ENCODE results near the gene CYRIA. TPM values are rescaled to one million over a fixed set of nuclear protein-coding genes. Genes with fewer than 3 reads are reported as not detected.

Gene CYRIA
- total RNA-seq, 2 experiments from 2014 or later, result 1.3 TPM

- ChIA-PET CTCF (no interaction called here), POLR2A (no interaction called here)
- no peaks in the 10 kb centered on the region for H3K4me1 Mint-ChIP-seq (ENCODE audit: low read depth)
- Histone ChIP-seq H3K4me3 (ENCODE audit: low read length) (no peak overlapping the region), H3K36me3 (ENCODE audit: insufficient read depth, low read length) (no peaks in the 10 kb centered on the region), H3K27ac (ENCODE audit: low read depth in 1 of 2, low read length in 2 of 2) (no peak overlapping the region), H3K27me3 (ENCODE audit: control insufficient read depth in 1 of 2, insufficient read depth in 2 of 2, low read length in 2 of 2) (no peaks in the 10 kb centered on the region), H3K9me3 (ENCODE audit: control insufficient read depth in 1 of 2, insufficient read depth in 1 of 2, low read length in 2 of 2) (peaks cover 0 to 7% of the 10 kb centered on the region in 2 experiments), H3K4me1 (ENCODE audit: insufficient read depth, low read length) (no peaks in the 10 kb centered on the region)
- intact Hi-C loops (cut with DNase I, micrococcal nuclease), result no loop called here
- no peak overlapping the region for H3K27ac Mint-ChIP-seq
- DNase-seq (no peak), ATAC-seq (ENCODE audit: poor library complexity) (no peak)
- no peaks in the 10 kb centered on the region for H3K36me3 Mint-ChIP-seq (ENCODE audit: low read depth)
- TF ChIP-seq CTCF (IDR thresholded peaks at IDR 0.05), result no peak
- no peak overlapping the region for H3K4me3 Mint-ChIP-seq
- H3K9me3 Mint-ChIP-seq, result peaks cover 4% of the 10 kb centered on the region
- peaks cover 19% of the 10 kb centered on the region for H3K27me3 Mint-ChIP-seq
Observed at GRCh38 chr2:16677875-16678274, 12.2 kb upstream of the CYRIA start.

- intact Hi-C loops (cut with DNase I, micrococcal nuclease), result no loop called here
- ATAC-seq (ENCODE audit: poor library complexity) (no peak), DNase-seq (no peak)
- H3K36me3 ChIP-seq (ENCODE audit: insufficient read depth, low read length), result no peaks in the 10 kb centered on the region
- CTCF ChIA-PET, result no interaction called here
- Mint-ChIP-seq H3K4me1 (ENCODE audit: low read depth) (no peaks in the 10 kb centered on the region), H3K36me3 (ENCODE audit: low read depth) (no peaks in the 10 kb centered on the region), H3K4me3 (no peak overlapping the region), H3K27me3 (peaks cover 9% of the 10 kb centered on the region), H3K9me3 (peaks cover 4% of the 10 kb centered on the region), H3K27ac (no peak overlapping the region)
- no peak for TF ChIP-seq CTCF (IDR thresholded peaks at IDR 0.05)
- H3K4me3 ChIP-seq (ENCODE audit: low read length), result no peak overlapping the region
- no peaks in the 10 kb centered on the region for H3K4me1 ChIP-seq (ENCODE audit: insufficient read depth, low read length)
- no peak overlapping the region for H3K27ac ChIP-seq (ENCODE audit: low read depth in 1 of 2, low read length in 2 of 2)
- POLR2A ChIA-PET, result no interaction called here
- H3K27me3 ChIP-seq (ENCODE audit: control insufficient read depth in 1 of 2, insufficient read depth in 2 of 2, low read length in 2 of 2), result no peaks in the 10 kb centered on the region
- peaks cover 0 to 7% of the 10 kb centered on the region in 2 experiments for H3K9me3 ChIP-seq (ENCODE audit: control insufficient read depth in 1 of 2, insufficient read depth in 1 of 2, low read length in 2 of 2)
Observed at GRCh38 chr2:16675781-16676180, 10.1 kb upstream of the CYRIA start.

- intact Hi-C loops (cut with DNase I, micrococcal nuclease), result no loop called here
- no peak for TF ChIP-seq CTCF (IDR thresholded peaks at IDR 0.05)
- ATAC-seq (ENCODE audit: poor library complexity), result no peak
- H3K9me3 Mint-ChIP-seq, result peaks cover 4% of the 10 kb centered on the region
- Histone ChIP-seq H3K9me3 (ENCODE audit: control insufficient read depth in 1 of 2, insufficient read depth in 1 of 2, low read length in 2 of 2) (peaks cover 0 to 7% of the 10 kb centered on the region in 2 experiments), H3K36me3 (ENCODE audit: insufficient read depth, low read length) (no peaks in the 10 kb centered on the region), H3K27ac (ENCODE audit: low read depth in 1 of 2, low read length in 2 of 2) (no peak overlapping the region), H3K27me3 (ENCODE audit: control insufficient read depth in 1 of 2, insufficient read depth in 2 of 2, low read length in 2 of 2) (no peaks in the 10 kb centered on the region), H3K4me1 (ENCODE audit: insufficient read depth, low read length) (no peaks in the 10 kb centered on the region), H3K4me3 (ENCODE audit: low read length) (no peak overlapping the region)
- H3K4me3 Mint-ChIP-seq, result no peak overlapping the region
- H3K36me3 Mint-ChIP-seq (ENCODE audit: low read depth), result no peaks in the 10 kb centered on the region
- no peaks in the 10 kb centered on the region for H3K4me1 Mint-ChIP-seq (ENCODE audit: low read depth)
- ChIA-PET POLR2A (no interaction called here), CTCF (no interaction called here)
- no peak overlapping the region for H3K27ac Mint-ChIP-seq
- no peak for DNase-seq
- H3K27me3 Mint-ChIP-seq, result peaks cover 10% of the 10 kb centered on the region
Observed at GRCh38 chr2:16674154-16674553, 8.5 kb upstream of the CYRIA start.

Measured in CD4-positive, alpha-beta T cell (primary cell).